Daoy (cell line): Measurements from ENCODE around the gene CPNE6. TPM values are rescaled to one million over a fixed set of nuclear protein-coding genes. Genes with fewer than 3 reads are reported as not detected.
A peak's percentile ranks its signal among the peaks of the same experiment; 100 is the strongest.

Experiments used
- DNase-seq: peaks from one replicate; pipeline ENCODE4 v3.0.0-alpha.2; 2015; ENCODE audit warnings: low read depth
- total RNA-seq: library from RNA; depleted of rRNA; stranded (reverse); fragments of >200 nt; shearing (Covaris generic); gene quantifications from 2 replicates; pipeline ENCODE4 v1.2.3, GENCODE V29; 2014

CPNE6 gene
- total RNA-seq, 1 experiment from 2014 or later: not detected

- DNase-seq: no peak
Measured at GRCh38 chr14:24054646-24055045, 16.7 kb upstream of the CPNE6 start.

GRCh38 chr14:24055971-24056799 is 15.2 kb upstream of the CPNE6 start:
- DNase-seq: no peak

GRCh38 chr14:24056800-24057184 is 14.6 kb upstream of the CPNE6 start:
- no peak for DNase-seq

- DNase-seq: no peak
Measured at GRCh38 chr14:24057271-24057670, 14.1 kb upstream of the CPNE6 start.

GRCh38 chr14:24057867-24058259 is 13.5 kb upstream of the CPNE6 start:
- DNase-seq: no peak

- peak; percentile 76 for DNase-seq
Measured at GRCh38 chr14:24058260-24058950, 13.0 kb upstream of the CPNE6 start.

GRCh38 chr14:24058951-24059475 is 12.3 kb upstream of the CPNE6 start:
- no peak for DNase-seq

- DNase-seq: no peak
Measured at GRCh38 chr14:24059841-24060388, 11.4 kb upstream of the CPNE6 start.

GRCh38 chr14:24060443-24060842 is 10.9 kb upstream of the CPNE6 start:
- DNase-seq: no peak

GRCh38 chr14:24060984-24061913 is 10.1 kb upstream of the CPNE6 start:
- DNase-seq: no peak

- no peak for DNase-seq
Measured at GRCh38 chr14:24062216-24062980, 9.0 kb upstream of the CPNE6 start.

- DNase-seq: no peak
Measured at GRCh38 chr14:24063263-24063836, 8.0 kb upstream of the CPNE6 start.

- DNase-seq: no peak
Measured at GRCh38 chr14:24064091-24064795, 7.1 kb upstream of the CPNE6 start.

GRCh38 chr14:24064856-24065255 is 6.5 kb upstream of the CPNE6 start:
- DNase-seq: no peak

GRCh38 chr14:24065408-24065807 is 6.0 kb upstream of the CPNE6 start:
- DNase-seq: no peak

GRCh38 chr14:24066496-24067132 is 4.7 kb upstream of the CPNE6 start:
- DNase-seq: no peak

GRCh38 chr14:24067133-24068082 is 4.0 kb upstream of the CPNE6 start:
- DNase-seq: no peak
